ENCODE results near the gene WDR70. TPM values are rescaled to one million over a fixed set of nuclear protein-coding genes. Genes with fewer than 3 reads are reported as not detected.

WDR70 gene
- total RNA-seq, 1 experiment from 2014 or later = 35.0 TPM

- no peak for TF ChIP-seq ERG (CRISPR knock-in tag; IDR thresholded peaks at IDR 0.05)
These were observed 38.2 kb downstream of the WDR70 start (continued) for GRCh38 chr5:37417347-37417746.

- TF ChIP-seq ZNF138 (CRISPR knock-in tag; conservative IDR thresholded peaks at IDR 0.05) (no peak), FOXP4 (CRISPR knock-in tag; IDR thresholded peaks at IDR 0.05) (no peak), ETV6 (CRISPR knock-in tag; IDR thresholded peaks at IDR 0.05) (no peak), MLX (CRISPR knock-in tag; IDR thresholded peaks at IDR 0.05) (no peak), PRDM15 (CRISPR knock-in tag; IDR thresholded peaks at IDR 0.05) (no peak), JUN (CRISPR knock-in tag; IDR thresholded peaks at IDR 0.05) (no peak), TEAD4 (CRISPR knock-in tag; IDR thresholded peaks at IDR 0.05) (no peak), ZSCAN18 (CRISPR knock-in tag; IDR thresholded peaks at IDR 0.05) (no peak)
- no peak for ATAC-seq
- Mint-ChIP-seq H3K27me3 (ENCODE audit: low read depth) (no peaks in the 10 kb centered on the region), H3K9me3 (no peaks in the 10 kb centered on the region), H3K27ac (no peak overlapping the region), H3K36me3 (no peaks in the 10 kb centered on the region), H3K4me3 (no peak overlapping the region), H3K4me1 (no peaks in the 10 kb centered on the region)
- CTCF ChIA-PET = interaction anchor here (2.4 kb wide), 1 partner anchor 11 kb away, joined by 6 read pairs; no protein-coding TSS in a partner anchor
- POLR2A ChIA-PET = no interaction called here
- DNase-seq (ENCODE audit: low spot score) = no peak
These were observed 45.3 kb downstream of the WDR70 start for GRCh38 chr5:37424441-37424840.

- Mint-ChIP-seq H3K4me1 (no peaks in the 10 kb centered on the region), H3K9me3 (no peaks in the 10 kb centered on the region), H3K36me3 (no peaks in the 10 kb centered on the region), H3K4me3 (no peak overlapping the region), H3K27me3 (ENCODE audit: low read depth) (no peaks in the 10 kb centered on the region), H3K27ac (no peak overlapping the region)
- ATAC-seq = no peak
- CTCF ChIA-PET = no interaction called here
- DNase-seq (ENCODE audit: low spot score) = no peak
- POLR2A ChIA-PET = no interaction called here
- no peak for TF ChIP-seq ZNF263 (CRISPR knock-in tag; IDR thresholded peaks at IDR 0.05; ENCODE audit: low read depth)
- no peak for TF ChIP-seq ZNF512 (CRISPR knock-in tag; IDR thresholded peaks at IDR 0.05; ENCODE audit: borderline replicate concordance)
- no peak for TF ChIP-seq CREB1 (CRISPR knock-in tag; IDR thresholded peaks at IDR 0.05)
- TF ChIP-seq ZNF219 (CRISPR knock-in tag; IDR thresholded peaks at IDR 0.05; ENCODE audit: borderline replicate concordance) = no peak
- TF ChIP-seq CDX4 (CRISPR knock-in tag; IDR thresholded peaks at IDR 0.05; ENCODE audit: borderline replicate concordance) = no peak
- no peak for TF ChIP-seq RORB (CRISPR knock-in tag; IDR thresholded peaks at IDR 0.05)
- no peak for TF ChIP-seq AFF4 (CRISPR knock-in tag; IDR thresholded peaks at IDR 0.05; ENCODE audit: borderline replicate concordance)
- no peak for TF ChIP-seq ZMAT4 (CRISPR knock-in tag; IDR thresholded peaks at IDR 0.05)
- TF ChIP-seq ZNF121 (CRISPR knock-in tag; IDR thresholded peaks at IDR 0.05) = no peak
These were observed 48.9 kb downstream of the WDR70 start for GRCh38 chr5:37428044-37428443.

Data from WTC11 (cell line).